GM23338 (cell line): ENCODE data around the gene OR51G2. TPM values are rescaled to one million over a fixed set of nuclear protein-coding genes. Genes with fewer than 3 reads are reported as not detected.
A peak's percentile ranks its signal among the peaks of the same experiment; 100 is the strongest.

Experiments used
- ATAC-seq: fragments of 200-7000 bp; cut with Tn5 transposase; 3 replicates; pipeline ENCODE4 v1.9.1; 2020
- DNase-seq: peaks from one replicate; pipeline ENCODE4 v3.0.0-alpha.2; 2015; ENCODE audit warnings: low spot score
- H2AFZ ChIP-seq: fragments of 200-600 bp; sonication (generic); 2 replicates; pipeline ENCODE4 v1.8.0; 2016; ENCODE audit warnings: antibody characterized with exemption, mild to moderate bottlenecking, moderate library complexity
- H3F3A ChIP-seq: fragments of 200-600 bp; sonication (generic); replicated peaks from 2 replicates; pipeline ENCODE4 v1.8.0; 2017; ENCODE audit warnings: antibody characterized with exemption, mixed run types, low read depth
- H3K27ac ChIP-seq: fragments of 200-600 bp; sonication (generic); 2 replicates; pipeline ENCODE4 v1.6.1; 2016; ENCODE audit warnings: low read depth
- H3K27me3 ChIP-seq: fragments of 200-600 bp; sonication (generic); 2 replicates; pipeline ENCODE4 v1.8.0; 2016; ENCODE audit warnings: mild to moderate bottlenecking, mixed run types, moderate library complexity; ENCODE audit not compliant: insufficient read depth
- H3K36me3 ChIP-seq: fragments of 200-600 bp; sonication (generic); 2 replicates; pipeline ENCODE4 v1.8.0; 2016; ENCODE audit warnings: mild to moderate bottlenecking; ENCODE audit not compliant: insufficient read depth
- H3K4me1 ChIP-seq: fragments of 200-600 bp; sonication (generic); 2 replicates; pipeline ENCODE4 v1.8.0; 2016; ENCODE audit warnings: mild to moderate bottlenecking, moderate library complexity; ENCODE audit not compliant: insufficient read depth
- H3K4me2 ChIP-seq: fragments of 200-600 bp; sonication (generic); 2 replicates; pipeline ENCODE4 v1.7.1; 2017; ENCODE audit warnings: mixed run types
- H3K4me3 ChIP-seq: fragments of 200-600 bp; sonication (generic); 2 replicates; pipeline ENCODE4 v1.6.1; 2016; ENCODE audit warnings: mixed run types
- H3K79me2 ChIP-seq: fragments of 200-600 bp; sonication (generic); replicated peaks from 2 replicates; pipeline ENCODE4 v1.8.0; 2017; ENCODE audit warnings: mild to moderate bottlenecking; ENCODE audit not compliant: insufficient read depth
- H3K9me2 ChIP-seq: fragments of 200-600 bp; sonication (generic); 2 replicates; pipeline ENCODE4 v1.8.0; 2017; ENCODE audit not compliant: insufficient read depth
- H4K20me1 ChIP-seq: fragments of 200-600 bp; sonication (generic); replicated peaks from 2 replicates; pipeline ENCODE4 v1.8.0; 2017; ENCODE audit warnings: mild to moderate bottlenecking; ENCODE audit not compliant: insufficient read depth
- H3K27ac Mint-ChIP-seq: 2 replicates; pipeline ENCODE4 v1.8.0; 2020; ENCODE audit warnings: inconsistent platforms, mild to moderate bottlenecking, moderate library complexity, mixed read lengths
- H3K27me3 Mint-ChIP-seq: 3 replicates; pipeline ENCODE4 v1.8.0; 2022; ENCODE audit warnings: low read depth, mild to moderate bottlenecking, moderate library complexity, mixed read lengths, inconsistent platforms; ENCODE audit not compliant: insufficient read depth, poor library complexity
- H3K36me3 Mint-ChIP-seq: 3 replicates; pipeline ENCODE4 v1.8.0; 2021; ENCODE audit warnings: low read depth, mild to moderate bottlenecking, inconsistent platforms, moderate library complexity, mixed read lengths
- H3K4me1 Mint-ChIP-seq: 3 replicates; pipeline ENCODE4 v1.8.0; 2020; ENCODE audit warnings: mild to moderate bottlenecking, inconsistent platforms, mixed read lengths
- H3K4me3 Mint-ChIP-seq: 3 replicates; pipeline ENCODE4 v1.8.0; 2021; ENCODE audit warnings: moderate library complexity, mild to moderate bottlenecking, inconsistent platforms, mixed read lengths
- H3K9me3 Mint-ChIP-seq: 3 replicates; pipeline ENCODE4 v1.8.0; 2020; ENCODE audit warnings: moderate library complexity, mild to moderate bottlenecking, inconsistent platforms, mixed read lengths
- CREB1 ChIP-seq: fragments of 250-450 bp; sonication (Bioruptor Pico); IDR thresholded peaks from 2 replicates; pipeline ENCODE4 v1.5.0; 2020; ENCODE audit warnings: low read depth, mild to moderate bottlenecking, moderate library complexity
- EZH2 ChIP-seq: fragments of 200-600 bp; sonication (generic); IDR thresholded peaks from one replicate; pipeline ENCODE4 v1.8.0; 2017; ENCODE audit warnings: antibody characterized with exemption, mild to moderate bottlenecking, low read depth; ENCODE audit not compliant: unreplicated experiment
- EZH2phosphoT487 ChIP-seq: fragments of 200-600 bp; sonication (generic); IDR thresholded peaks from one replicate; pipeline ENCODE4 v1.8.1; 2018; ENCODE audit warnings: antibody characterized with exemption; ENCODE audit not compliant: unreplicated experiment
- JUNB ChIP-seq: IDR thresholded peaks from one replicate; pipeline ENCODE4 v1.6.1; 2016; ENCODE audit warnings: antibody characterized with exemption; ENCODE audit not compliant: unreplicated experiment
- NANOG ChIP-seq: IDR thresholded peaks from 2 replicates; pipeline ENCODE4 v1.6.1; 2016; ENCODE audit warnings: antibody characterized with exemption, borderline replicate concordance
- POLR2AphosphoS5 ChIP-seq: IDR thresholded peaks from 2 replicates; pipeline ENCODE4 v1.6.1; 2016; ENCODE audit warnings: antibody characterized with exemption, low read depth
- STAT1 ChIP-seq: IDR thresholded peaks from one replicate; pipeline ENCODE4 v1.6.1; 2016; ENCODE audit warnings: antibody characterized with exemption; ENCODE audit not compliant: unreplicated experiment
- ZNF114 ChIP-seq: fragments of 250-450 bp; sonication (Bioruptor Pico); IDR thresholded peaks from 2 replicates; pipeline ENCODE4 v1.5.0; 2020; ENCODE audit warnings: mild to moderate bottlenecking, moderate library complexity
- ZNF331 ChIP-seq: fragments of 250-450 bp; sonication (Bioruptor Pico); IDR thresholded peaks from 2 replicates; pipeline ENCODE4 v1.5.0; 2020; ENCODE audit warnings: low read depth, mild to moderate bottlenecking, moderate library complexity
- long read RNA-seq: library from polyadenylated mRNA; unstranded; transcript quantifications from one replicate; pipeline ENCODE4 v2.0.0, GENCODE V29; 2020; ENCODE audit not compliant: unreplicated experiment
- polyA plus RNA-seq: library from polyadenylated mRNA; unstranded; fragments of >200 nt; fragmentation: Nextera tagmentation; extraction: Ambion mirVana; gene quantifications from 2 replicates; pipeline ENCODE4 v1.2.1, GENCODE V29; 2016
- total RNA-seq: library from RNA; depleted of rRNA; stranded (reverse); fragments of >200 nt; shearing (Covaris generic); gene quantifications from 2 replicates; pipeline ENCODE4 v1.2.3, GENCODE V29; 2014; rRNA removed
- TF ChIP-seq, protein P1 (sequence below), 2 experiments: fragments of 200-600 bp in 1 of 2; sonication (generic) in 1 of 2; conservative IDR thresholded peaks; 2 replicates each; pipeline versions ENCODE4 v1.5.1 to v1.6.1; 2016 to 2017; ENCODE audit warnings: antibody characterized with exemption in 2 of 2, low read depth in 2 of 2, mild to moderate bottlenecking in 2 of 2, moderate library complexity in 1 of 2
- TF ChIP-seq, protein P2 (sequence below): fragments of 250-450 bp; sonication (Bioruptor Pico); IDR thresholded peaks from 2 replicates; pipeline ENCODE4 v1.5.0; 2020; ENCODE audit warnings: mild to moderate bottlenecking, moderate library complexity
- TF ChIP-seq, protein P3 (sequence below): IDR thresholded peaks from one replicate; pipeline ENCODE4 v1.6.1; 2018; ENCODE audit warnings: antibody characterized with exemption; ENCODE audit not compliant: unreplicated experiment
- TF ChIP-seq, protein P4 (sequence below): IDR thresholded peaks from 2 replicates; pipeline ENCODE4 v1.6.1; 2016; ENCODE audit warnings: antibody characterized with exemption

Gene OR51G2, protein sequence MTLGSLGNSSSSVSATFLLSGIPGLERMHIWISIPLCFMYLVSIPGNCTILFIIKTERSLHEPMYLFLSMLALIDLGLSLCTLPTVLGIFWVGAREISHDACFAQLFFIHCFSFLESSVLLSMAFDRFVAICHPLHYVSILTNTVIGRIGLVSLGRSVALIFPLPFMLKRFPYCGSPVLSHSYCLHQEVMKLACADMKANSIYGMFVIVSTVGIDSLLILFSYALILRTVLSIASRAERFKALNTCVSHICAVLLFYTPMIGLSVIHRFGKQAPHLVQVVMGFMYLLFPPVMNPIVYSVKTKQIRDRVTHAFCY
- total RNA-seq (not detected in 2 replicates), polyA plus RNA-seq (not detected in 2 replicates)
- long read RNA-seq = 0 reads

DNA sequence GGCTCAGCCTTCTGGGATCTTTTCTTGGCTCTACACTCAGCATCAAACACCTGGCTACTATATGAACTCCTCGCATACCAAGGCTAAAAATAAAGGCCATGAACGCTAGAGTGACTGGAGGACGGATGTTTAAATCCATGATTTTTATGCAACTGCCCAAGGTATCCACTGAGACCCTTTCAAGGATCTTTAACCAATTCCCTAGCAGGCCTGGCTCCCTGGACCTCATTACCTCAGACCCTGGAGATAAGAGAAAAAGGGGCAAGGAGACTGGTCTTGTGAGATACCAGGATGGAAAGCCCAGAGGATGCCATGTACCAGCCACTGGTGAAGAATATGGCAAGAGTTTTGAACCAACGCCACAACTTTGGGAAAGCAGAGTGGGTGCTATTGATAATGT is at the start of gene OR51G2:
OR51G2 (minus strand) TSS at position 101 of the 400 bp plus-strand sequence. CDS start 3,687 bp downstream, outside the sequence.
- Histone ChIP-seq H3K9me2 (no peaks in the 10 kb centered on the region; the same call in 1 of the 2 replicates), H3K27ac (no peak within 1 kb of the TSS), H3K79me2 (no peaks in the 10 kb centered on the region), H3K4me2 (no peak within 1 kb of the TSS), H3K4me3 (no peak within 1 kb of the TSS), H2AFZ (peak within 1 kb of the TSS; percentile 66; the same call in 1 of the 2 replicates), H3K4me1 (no peaks in the 10 kb centered on the region), H4K20me1 (no peaks in the 10 kb centered on the region), H3K36me3 (no peaks in the 10 kb centered on the region), H3K27me3 (no peaks in the 10 kb centered on the region), H3F3A (no peaks in the 10 kb centered on the region)
- TF ChIP-seq, protein P1, sequence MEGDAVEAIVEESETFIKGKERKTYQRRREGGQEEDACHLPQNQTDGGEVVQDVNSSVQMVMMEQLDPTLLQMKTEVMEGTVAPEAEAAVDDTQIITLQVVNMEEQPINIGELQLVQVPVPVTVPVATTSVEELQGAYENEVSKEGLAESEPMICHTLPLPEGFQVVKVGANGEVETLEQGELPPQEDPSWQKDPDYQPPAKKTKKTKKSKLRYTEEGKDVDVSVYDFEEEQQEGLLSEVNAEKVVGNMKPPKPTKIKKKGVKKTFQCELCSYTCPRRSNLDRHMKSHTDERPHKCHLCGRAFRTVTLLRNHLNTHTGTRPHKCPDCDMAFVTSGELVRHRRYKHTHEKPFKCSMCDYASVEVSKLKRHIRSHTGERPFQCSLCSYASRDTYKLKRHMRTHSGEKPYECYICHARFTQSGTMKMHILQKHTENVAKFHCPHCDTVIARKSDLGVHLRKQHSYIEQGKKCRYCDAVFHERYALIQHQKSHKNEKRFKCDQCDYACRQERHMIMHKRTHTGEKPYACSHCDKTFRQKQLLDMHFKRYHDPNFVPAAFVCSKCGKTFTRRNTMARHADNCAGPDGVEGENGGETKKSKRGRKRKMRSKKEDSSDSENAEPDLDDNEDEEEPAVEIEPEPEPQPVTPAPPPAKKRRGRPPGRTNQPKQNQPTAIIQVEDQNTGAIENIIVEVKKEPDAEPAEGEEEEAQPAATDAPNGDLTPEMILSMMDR (conservative IDR thresholded peaks at IDR 0.05; ENCODE audit: low read depth in 2 of 2) = no peak
- TF ChIP-seq, protein P2, sequence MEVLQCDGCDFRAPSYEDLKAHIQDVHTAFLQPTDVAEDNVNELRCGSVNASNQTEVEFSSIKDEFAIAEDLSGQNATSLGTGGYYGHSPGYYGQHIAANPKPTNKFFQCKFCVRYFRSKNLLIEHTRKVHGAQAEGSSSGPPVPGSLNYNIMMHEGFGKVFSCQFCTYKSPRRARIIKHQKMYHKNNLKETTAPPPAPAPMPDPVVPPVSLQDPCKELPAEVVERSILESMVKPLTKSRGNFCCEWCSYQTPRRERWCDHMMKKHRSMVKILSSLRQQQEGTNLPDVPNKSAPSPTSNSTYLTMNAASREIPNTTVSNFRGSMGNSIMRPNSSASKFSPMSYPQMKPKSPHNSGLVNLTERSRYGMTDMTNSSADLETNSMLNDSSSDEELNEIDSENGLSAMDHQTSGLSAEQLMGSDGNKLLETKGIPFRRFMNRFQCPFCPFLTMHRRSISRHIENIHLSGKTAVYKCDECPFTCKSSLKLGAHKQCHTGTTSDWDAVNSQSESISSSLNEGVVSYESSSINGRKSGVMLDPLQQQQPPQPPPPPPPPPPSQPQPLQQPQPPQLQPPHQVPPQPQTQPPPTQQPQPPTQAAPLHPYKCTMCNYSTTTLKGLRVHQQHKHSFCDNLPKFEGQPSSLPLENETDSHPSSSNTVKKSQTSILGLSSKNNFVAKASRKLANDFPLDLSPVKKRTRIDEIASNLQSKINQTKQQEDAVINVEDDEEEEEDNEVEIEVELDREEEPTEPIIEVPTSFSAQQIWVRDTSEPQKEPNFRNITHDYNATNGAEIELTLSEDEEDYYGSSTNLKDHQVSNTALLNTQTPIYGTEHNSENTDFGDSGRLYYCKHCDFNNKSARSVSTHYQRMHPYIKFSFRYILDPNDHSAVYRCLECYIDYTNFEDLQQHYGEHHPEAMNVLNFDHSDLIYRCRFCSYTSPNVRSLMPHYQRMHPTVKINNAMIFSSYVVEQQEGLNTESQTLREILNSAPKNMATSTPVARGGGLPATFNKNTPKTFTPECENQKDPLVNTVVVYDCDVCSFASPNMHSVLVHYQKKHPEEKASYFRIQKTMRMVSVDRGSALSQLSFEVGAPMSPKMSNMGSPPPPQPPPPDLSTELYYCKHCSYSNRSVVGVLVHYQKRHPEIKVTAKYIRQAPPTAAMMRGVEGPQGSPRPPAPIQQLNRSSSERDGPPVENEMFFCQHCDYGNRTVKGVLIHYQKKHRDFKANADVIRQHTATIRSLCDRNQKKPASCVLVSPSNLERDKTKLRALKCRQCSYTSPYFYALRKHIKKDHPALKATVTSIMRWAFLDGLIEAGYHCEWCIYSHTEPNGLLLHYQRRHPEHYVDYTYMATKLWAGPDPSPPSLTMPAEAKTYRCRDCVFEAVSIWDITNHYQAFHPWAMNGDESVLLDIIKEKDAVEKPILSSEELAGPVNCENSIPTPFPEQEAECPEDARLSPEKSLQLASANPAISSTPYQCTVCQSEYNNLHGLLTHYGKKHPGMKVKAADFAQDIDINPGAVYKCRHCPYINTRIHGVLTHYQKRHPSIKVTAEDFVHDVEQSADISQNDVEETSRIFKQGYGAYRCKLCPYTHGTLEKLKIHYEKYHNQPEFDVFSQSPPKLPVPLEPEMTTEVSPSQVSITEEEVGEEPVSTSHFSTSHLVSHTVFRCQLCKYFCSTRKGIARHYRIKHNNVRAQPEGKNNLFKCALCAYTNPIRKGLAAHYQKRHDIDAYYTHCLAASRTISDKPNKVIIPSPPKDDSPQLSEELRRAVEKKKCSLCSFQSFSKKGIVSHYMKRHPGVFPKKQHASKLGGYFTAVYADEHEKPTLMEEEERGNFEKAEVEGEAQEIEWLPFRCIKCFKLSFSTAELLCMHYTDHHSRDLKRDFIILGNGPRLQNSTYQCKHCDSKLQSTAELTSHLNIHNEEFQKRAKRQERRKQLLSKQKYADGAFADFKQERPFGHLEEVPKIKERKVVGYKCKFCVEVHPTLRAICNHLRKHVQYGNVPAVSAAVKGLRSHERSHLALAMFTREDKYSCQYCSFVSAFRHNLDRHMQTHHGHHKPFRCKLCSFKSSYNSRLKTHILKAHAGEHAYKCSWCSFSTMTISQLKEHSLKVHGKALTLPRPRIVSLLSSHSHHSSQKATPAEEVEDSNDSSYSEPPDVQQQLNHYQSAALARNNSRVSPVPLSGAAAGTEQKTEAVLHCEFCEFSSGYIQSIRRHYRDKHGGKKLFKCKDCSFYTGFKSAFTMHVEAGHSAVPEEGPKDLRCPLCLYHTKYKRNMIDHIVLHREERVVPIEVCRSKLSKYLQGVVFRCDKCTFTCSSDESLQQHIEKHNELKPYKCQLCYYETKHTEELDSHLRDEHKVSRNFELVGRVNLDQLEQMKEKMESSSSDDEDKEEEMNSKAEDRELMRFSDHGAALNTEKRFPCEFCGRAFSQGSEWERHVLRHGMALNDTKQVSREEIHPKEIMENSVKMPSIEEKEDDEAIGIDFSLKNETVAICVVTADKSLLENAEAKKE = no peak
- TF ChIP-seq STAT1 = no peak
- TF ChIP-seq, protein P3, sequence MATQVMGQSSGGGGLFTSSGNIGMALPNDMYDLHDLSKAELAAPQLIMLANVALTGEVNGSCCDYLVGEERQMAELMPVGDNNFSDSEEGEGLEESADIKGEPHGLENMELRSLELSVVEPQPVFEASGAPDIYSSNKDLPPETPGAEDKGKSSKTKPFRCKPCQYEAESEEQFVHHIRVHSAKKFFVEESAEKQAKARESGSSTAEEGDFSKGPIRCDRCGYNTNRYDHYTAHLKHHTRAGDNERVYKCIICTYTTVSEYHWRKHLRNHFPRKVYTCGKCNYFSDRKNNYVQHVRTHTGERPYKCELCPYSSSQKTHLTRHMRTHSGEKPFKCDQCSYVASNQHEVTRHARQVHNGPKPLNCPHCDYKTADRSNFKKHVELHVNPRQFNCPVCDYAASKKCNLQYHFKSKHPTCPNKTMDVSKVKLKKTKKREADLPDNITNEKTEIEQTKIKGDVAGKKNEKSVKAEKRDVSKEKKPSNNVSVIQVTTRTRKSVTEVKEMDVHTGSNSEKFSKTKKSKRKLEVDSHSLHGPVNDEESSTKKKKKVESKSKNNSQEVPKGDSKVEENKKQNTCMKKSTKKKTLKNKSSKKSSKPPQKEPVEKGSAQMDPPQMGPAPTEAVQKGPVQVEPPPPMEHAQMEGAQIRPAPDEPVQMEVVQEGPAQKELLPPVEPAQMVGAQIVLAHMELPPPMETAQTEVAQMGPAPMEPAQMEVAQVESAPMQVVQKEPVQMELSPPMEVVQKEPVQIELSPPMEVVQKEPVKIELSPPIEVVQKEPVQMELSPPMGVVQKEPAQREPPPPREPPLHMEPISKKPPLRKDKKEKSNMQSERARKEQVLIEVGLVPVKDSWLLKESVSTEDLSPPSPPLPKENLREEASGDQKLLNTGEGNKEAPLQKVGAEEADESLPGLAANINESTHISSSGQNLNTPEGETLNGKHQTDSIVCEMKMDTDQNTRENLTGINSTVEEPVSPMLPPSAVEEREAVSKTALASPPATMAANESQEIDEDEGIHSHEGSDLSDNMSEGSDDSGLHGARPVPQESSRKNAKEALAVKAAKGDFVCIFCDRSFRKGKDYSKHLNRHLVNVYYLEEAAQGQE = no peak
- TF ChIP-seq, protein P4, sequence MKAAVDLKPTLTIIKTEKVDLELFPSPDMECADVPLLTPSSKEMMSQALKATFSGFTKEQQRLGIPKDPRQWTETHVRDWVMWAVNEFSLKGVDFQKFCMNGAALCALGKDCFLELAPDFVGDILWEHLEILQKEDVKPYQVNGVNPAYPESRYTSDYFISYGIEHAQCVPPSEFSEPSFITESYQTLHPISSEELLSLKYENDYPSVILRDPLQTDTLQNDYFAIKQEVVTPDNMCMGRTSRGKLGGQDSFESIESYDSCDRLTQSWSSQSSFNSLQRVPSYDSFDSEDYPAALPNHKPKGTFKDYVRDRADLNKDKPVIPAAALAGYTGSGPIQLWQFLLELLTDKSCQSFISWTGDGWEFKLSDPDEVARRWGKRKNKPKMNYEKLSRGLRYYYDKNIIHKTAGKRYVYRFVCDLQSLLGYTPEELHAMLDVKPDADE = no peak
- TF ChIP-seq ZNF331 (CRISPR knock-in tag) = no peak
- no peak for TF ChIP-seq JUNB
- no peak for TF ChIP-seq NANOG
- TF ChIP-seq ZNF114 (CRISPR knock-in tag) = no peak
- no peak for TF ChIP-seq EZH2phosphoT487
- TF ChIP-seq POLR2AphosphoS5 = no peak
- no peak for TF ChIP-seq CREB1 (CRISPR knock-in tag)
- TF ChIP-seq EZH2 = no peak
- no peak for ATAC-seq
- H3K4me3 Mint-ChIP-seq = no peak within 1 kb of the TSS
- no peaks in the 10 kb centered on the region for H3K36me3 Mint-ChIP-seq
- no peak for DNase-seq
- peaks cover 1% of the 10 kb centered on the region for H3K27me3 Mint-ChIP-seq
- H3K4me1 Mint-ChIP-seq = no peaks in the 10 kb centered on the region
- no peak within 1 kb of the TSS for H3K27ac Mint-ChIP-seq
- no peaks in the 10 kb centered on the region for H3K9me3 Mint-ChIP-seq
